Psoas muscle (tissue), 8 donors: Measurements from ENCODE around the gene AXDND1. TPM values are rescaled to one million over a fixed set of nuclear protein-coding genes. Genes with fewer than 3 reads are reported as not detected.

Source experiments
- ATAC-seq, 4 donors: fragments of 200-7000 bp; cut with Tn5 transposase; one replicate each; pipeline ENCODE4 v1.9.1; 2020; ENCODE audit warnings: moderate library complexity in 3 of 4, mild to moderate bottlenecking in 2 of 4
- DNase-seq, 2 donors: peaks; one replicate each; pipeline ENCODE4 v3.0.0-alpha.2; 2020
- H3K27ac ChIP-seq: fragments of 200-600 bp; one replicate; pipeline ENCODE4 v1.8.0; 2022
- H3K27me3 ChIP-seq, 3 donors: fragments of 200-600 bp in 1 of 3; one replicate each; pipeline versions ENCODE4 v1.6.1 to v1.8.0; 2013 to 2022; ENCODE audit warnings: low read length in 2 of 3, mild to moderate bottlenecking in 2 of 3, moderate library complexity in 1 of 3; ENCODE audit not compliant: insufficient read depth in 3 of 3
- H3K36me3 ChIP-seq, 2 donors: fragments of 200-600 bp in 1 of 2; one replicate each; pipeline versions ENCODE4 v1.6.1 to v1.8.0; 2013 to 2022; ENCODE audit warnings: low read depth in 1 of 2, mild to moderate bottlenecking in 1 of 2, moderate library complexity in 1 of 2; ENCODE audit not compliant: insufficient read depth in 1 of 2
- H3K4me1 ChIP-seq: fragments of 200-600 bp; one replicate; pipeline ENCODE4 v1.8.0; 2022
- H3K4me3 ChIP-seq: fragments of 200-600 bp; one replicate; pipeline ENCODE4 v1.8.0; 2022; ENCODE audit warnings: mild to moderate bottlenecking
- H3K9me3 ChIP-seq: fragments of 200-600 bp; one replicate; pipeline ENCODE4 v1.8.0; 2022
- CTCF ChIP-seq: fragments of 200-600 bp; IDR thresholded peaks from one replicate; pipeline ENCODE4 v1.8.0; 2022; ENCODE audit warnings: antibody characterized with exemption
- WGBS, 3 donors: extraction: QIAGEN DNeasy Blood & Tissue Kit; methylation state at CpG; one replicate each; pipeline versions ENCODE4 v1.1.6 to v1.1.7; 2013; 5-methylcytosine and 5-hydroxymethylcytosine counted together
- intact Hi-C, 2 donors: fragments of 100-400 bp; cut with DNase I; formaldehyde crosslinking; loops; one replicate each; pipeline versions ENCODE4 v1.11.0 to v1.14.2; 2022
- polyA plus RNA-seq, 3 donors: library from polyadenylated mRNA; stranded (reverse); fragments of 200-250 nt; gene quantifications; one replicate each; pipeline ENCODE4 v1.2.3, GENCODE V29; 2013
- total RNA-seq, 4 donors: library from RNA; stranded (reverse); fragmentation: NEBNext Ultra II Directional in 2 of 4; extraction: Animal tissue kit (Norgen Biotek cat#: 25700) in 2 of 4; gene quantifications; one replicate each; pipeline versions ENCODE4 v1.2.1 to v1.2.4, GENCODE V29; 2021 to 2023
- donor health status: healthy with polysubstance abuse.
- donor health status: DM: no; HTN: no; CAD: no; lungs with moderate emphysema.
- donor health status: Bipolar disorder and iron deficiency.
- donor health status: healthy.
- donor health status: DM: yes; HTN: yes; CAD: no.
- donor health status: DM: no; HTN: no; CAD: no.
- donor health status: DM: no; HTN: no; CAD: no.
- donor health status: DM: yes; HTN: yes; CAD: no.

Gene AXDND1
- total and polyA plus RNA-seq, 7 donors = 0.09 to 0.18 TPM; not detected in 5

GRCh38 chr1:179474713-179475112 lies 108.9 kb downstream of the AXDND1 start:
- Histone ChIP-seq H3K4me3 (no peak overlapping the region), H3K27ac (no peak overlapping the region), H3K36me3 (no peaks in the 10 kb centered on the region), H3K27me3 (no peaks in the 10 kb centered on the region), H3K9me3 (peaks cover 3% of the 10 kb centered on the region), H3K4me1 (no peaks in the 10 kb centered on the region)
- DNase-seq (no peak), ATAC-seq (no peak)
- intact Hi-C loops = no loop called here
- no peak for TF ChIP-seq CTCF
- WGBS, 3 donors = 59 to 69% (median 66%) methylated on average over 3 of the region's 3 CpGs

- WGBS, 3 donors = 26 to 60% (median 43%) methylated on average over 2 of the region's 2 CpGs
Measured at GRCh38 chr1:179476484-179476883, 110.7 kb downstream of the AXDND1 start.

GRCh38 chr1:179478370-179478769 lies 112.6 kb downstream of the AXDND1 start:
- no peaks in the 10 kb centered on the region for H3K36me3 ChIP-seq
- H3K27me3 ChIP-seq = no peaks in the 10 kb centered on the region
- H3K4me1 ChIP-seq = no peaks in the 10 kb centered on the region
- peaks cover 3% of the 10 kb centered on the region for H3K9me3 ChIP-seq
- H3K27ac ChIP-seq = no peak overlapping the region
- WGBS, 3 donors = 7 to 17% (median 12%) methylated on average over 1 of the region's 1 CpG
- ATAC-seq = no peak
- intact Hi-C loops = no loop called here
- H3K4me3 ChIP-seq = no peak overlapping the region
- TF ChIP-seq CTCF = no peak
- no peak for DNase-seq

More at GRCh38 chr1:179476484-179476883, 110.7 kb downstream of the AXDND1 start:
- intact Hi-C loops = no loop called here
- DNase-seq (no peak), ATAC-seq (no peak)
- H3K27me3 ChIP-seq = no peaks in the 10 kb centered on the region
- peaks cover 3% of the 10 kb centered on the region for H3K9me3 ChIP-seq
- no peak for TF ChIP-seq CTCF
- no peak overlapping the region for H3K4me3 ChIP-seq
- H3K36me3 ChIP-seq = no peaks in the 10 kb centered on the region
- H3K27ac ChIP-seq = no peak overlapping the region
- no peaks in the 10 kb centered on the region for H3K4me1 ChIP-seq

GRCh38 chr1:179490611-179491010 lies 124.8 kb downstream of the AXDND1 start:
- DNase-seq (no peak), ATAC-seq (no peak)
- Histone ChIP-seq H3K4me1 (no peaks in the 10 kb centered on the region), H3K27ac (no peak overlapping the region), H3K4me3 (no peak overlapping the region), H3K9me3 (no peaks in the 10 kb centered on the region), H3K27me3 (no peaks in the 10 kb centered on the region), H3K36me3 (no peaks in the 10 kb centered on the region)
- TF ChIP-seq CTCF = no peak
- intact Hi-C loops = no loop called here
- 53 to 71% (median 70%) methylated on average over 1 of the region's 1 CpG for WGBS, 3 donors

- no peak for TF ChIP-seq CTCF
- Histone ChIP-seq H3K36me3 (no peaks in the 10 kb centered on the region), H3K4me3 (no peak overlapping the region), H3K27ac (no peak overlapping the region), H3K4me1 (no peaks in the 10 kb centered on the region), H3K27me3 (no peaks in the 10 kb centered on the region), H3K9me3 (no peaks in the 10 kb centered on the region)
- ATAC-seq (no peak), DNase-seq (no peak)
- intact Hi-C loops = no loop called here
- WGBS, 3 donors = 77 to 85% (median 78%) methylated on average over 2 of the region's 2 CpGs
Measured at GRCh38 chr1:179493323-179493722, 127.6 kb downstream of the AXDND1 start.
